Epidermal melanocyte (primary cell): ENCODE data around the gene KAZALD1.

Experiments
- DNase-seq: peaks from one replicate; pipeline ENCODE4 v3.0.0; 2011; ENCODE audit warnings: low spot score; ENCODE audit not compliant: insufficient read length

KAZALD1 gene, protein sequence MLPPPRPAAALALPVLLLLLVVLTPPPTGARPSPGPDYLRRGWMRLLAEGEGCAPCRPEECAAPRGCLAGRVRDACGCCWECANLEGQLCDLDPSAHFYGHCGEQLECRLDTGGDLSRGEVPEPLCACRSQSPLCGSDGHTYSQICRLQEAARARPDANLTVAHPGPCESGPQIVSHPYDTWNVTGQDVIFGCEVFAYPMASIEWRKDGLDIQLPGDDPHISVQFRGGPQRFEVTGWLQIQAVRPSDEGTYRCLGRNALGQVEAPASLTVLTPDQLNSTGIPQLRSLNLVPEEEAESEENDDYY

DNA sequence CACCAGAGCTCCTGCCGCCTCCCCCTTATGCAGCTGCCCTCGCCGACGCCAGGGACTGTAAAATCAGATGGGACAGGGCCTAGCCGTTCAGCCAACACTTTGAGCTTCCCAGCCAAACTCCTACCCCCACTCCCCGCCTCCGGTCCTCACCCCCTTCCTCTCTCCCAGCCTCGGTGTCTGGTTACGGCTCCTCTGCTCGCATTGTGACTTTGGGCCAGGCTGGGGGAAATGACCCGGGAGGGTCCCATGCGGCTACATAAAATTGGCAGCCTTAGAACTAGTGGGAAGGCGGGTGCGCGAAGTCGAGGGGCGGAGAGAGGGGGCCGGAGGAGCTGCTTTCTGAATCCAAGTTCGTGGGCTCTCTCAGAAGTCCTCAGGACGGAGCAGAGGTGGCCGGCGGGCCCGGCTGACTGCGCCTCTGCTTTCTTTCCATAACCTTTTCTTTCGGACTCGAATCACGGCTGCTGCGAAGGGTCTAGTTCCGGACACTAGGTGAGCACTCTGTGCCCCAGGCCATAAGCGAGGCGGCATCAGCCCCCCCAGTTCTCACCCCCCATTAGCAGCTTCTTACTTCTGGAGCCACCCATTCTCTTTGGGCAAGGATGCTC, at the start of gene KAZALD1:
KAZALD1 (plus strand) TSS at position 366 of the 608 bp plus-strand sequence. CDS start 604 bp downstream, outside the sequence.
- no peak for DNase-seq

DNA sequence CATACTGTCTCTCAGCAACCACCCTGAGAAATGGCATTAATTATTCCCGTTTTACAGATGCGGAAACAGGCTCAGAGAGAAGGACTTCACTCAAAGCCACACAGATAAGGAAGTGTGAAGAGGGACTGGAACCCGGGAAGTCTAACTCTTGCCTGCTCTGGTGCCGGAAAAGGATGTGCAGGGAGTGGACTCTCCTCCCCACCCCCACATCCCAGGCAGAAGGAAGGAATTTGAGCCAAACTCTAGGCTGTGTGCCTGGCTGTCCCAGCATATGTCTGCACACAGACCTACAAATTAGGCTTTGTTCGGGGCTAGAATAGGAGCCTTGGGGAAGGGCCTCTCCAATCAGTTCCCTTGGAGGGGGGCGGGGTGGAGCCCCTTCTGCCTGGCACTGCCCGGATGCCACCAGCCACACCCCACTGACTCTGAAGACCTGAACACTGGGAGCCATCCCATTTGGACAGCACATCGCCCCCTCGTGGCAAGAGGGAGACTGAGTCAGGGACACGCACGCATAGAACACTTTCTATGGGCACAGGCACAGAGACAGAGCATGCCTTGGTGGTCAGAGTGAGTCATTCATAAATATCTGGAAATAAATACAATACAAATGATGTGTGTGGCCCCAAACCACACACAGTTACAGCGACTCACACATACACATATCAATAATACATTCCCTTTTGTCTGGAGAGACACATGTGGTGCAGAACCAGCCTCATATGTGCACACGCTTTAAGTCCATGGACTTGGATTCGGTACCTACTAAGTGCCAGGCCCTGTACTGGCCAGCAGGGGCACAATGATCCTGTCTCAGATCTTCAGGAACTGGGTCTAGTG, 49.0 kb upstream of the KAZALD1 start:
- peak; percentile 99 for DNase-seq

DNA sequence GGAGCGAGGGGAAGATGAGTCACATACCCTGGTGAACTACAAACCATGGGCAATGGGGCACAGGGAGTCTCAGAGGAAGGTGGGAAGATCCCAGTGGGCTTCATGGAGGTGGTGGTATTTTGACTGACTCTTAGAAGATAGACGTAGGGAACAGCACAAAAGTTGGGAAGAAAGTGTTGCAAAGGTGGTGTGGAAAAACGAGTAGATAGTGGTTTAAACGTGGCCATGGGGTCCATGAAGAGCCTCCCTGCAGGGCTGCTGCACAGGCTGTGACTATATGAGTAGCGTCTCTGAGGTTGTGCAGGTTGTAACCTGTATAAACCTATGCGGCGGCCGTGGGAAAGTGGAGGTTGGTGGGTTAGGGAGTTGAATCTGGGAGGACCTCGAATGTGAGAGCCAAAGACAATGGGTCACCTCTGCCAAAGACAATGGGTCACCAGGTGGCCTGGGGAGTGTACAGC, 48.4 kb upstream of the KAZALD1 start:
- DNase-seq: no peak

DNA sequence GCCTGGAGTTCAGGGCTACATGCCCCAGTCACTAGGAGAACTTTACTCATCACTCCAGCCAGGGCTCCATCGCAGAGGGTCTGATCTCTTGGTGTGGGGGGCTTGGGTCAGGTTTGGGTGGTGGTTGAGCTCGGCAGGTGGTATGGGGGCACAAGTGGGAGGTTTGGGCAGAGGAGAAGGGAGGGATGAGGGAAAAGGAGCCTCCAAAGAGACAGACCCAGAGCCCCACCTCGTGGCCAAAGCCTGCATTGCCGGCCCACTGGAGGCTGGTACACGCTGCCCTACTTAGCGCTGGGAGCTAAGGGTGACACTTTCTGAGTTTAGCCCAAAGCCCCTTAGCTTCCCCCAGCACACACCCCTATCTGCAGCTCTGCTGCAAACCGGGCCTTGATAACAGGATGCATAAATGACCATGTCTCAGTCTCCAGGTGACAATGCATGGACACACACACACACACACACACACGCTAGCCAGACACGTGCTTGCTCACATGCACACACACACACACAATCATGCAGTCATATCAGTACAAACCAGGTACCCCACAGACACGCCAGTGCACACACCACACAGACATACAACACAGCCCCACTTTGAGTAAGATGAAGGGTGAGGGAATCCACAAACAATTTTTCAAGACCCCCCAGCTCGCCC, 47.4 kb upstream of the KAZALD1 start:
- peak; percentile 88 for DNase-seq

DNA sequence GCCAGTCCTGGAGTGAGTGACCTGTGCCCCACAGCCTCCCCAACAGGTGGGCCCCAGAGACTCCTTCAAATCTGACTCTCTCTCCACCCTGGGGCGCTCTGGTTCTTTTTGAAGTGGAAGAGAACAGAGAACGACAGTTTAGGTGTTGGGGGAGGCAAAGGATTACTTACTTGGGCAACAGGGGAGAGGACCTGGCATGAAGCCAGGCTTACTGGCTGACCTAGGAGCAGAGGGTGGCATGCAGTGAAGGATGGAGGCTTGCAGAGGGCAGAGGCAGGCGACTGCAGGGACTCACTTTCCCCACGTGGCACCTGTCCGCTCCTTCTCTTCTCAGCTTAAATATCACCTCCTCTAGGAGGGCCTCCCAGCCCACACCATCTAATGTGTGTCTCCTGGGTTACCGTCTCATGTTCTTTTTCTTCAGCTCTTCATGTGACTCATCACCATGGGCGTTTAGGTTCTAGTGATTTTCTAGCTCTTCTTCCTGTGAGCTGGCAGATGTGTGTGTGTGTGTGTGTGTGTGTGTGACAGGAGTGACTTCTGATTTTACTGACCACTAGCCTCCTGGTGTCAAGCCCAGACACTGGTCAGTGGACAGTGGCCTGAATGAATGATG, 46.7 kb upstream of the KAZALD1 start:
- no peak for DNase-seq

DNA sequence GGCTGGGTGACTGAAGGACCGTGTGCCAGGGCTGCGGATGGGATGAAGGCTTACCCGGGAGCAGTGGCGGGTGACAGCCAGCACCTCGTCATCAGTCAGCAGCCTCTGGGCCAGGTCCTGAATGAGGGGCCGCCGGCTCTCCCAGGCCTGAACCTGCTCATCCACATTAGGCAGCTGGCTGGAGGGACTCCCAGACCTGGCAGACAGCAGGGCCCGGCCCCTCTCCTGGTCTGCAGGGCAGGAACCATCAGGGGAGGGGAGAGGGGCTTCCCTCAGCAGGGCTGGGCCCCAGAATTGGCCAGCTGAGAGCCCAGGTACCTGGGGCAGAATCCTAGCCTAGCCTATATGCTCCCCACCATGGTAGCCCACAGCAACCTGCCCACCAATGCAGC, 46.2 kb upstream of the KAZALD1 start:
- no peak for DNase-seq

DNA sequence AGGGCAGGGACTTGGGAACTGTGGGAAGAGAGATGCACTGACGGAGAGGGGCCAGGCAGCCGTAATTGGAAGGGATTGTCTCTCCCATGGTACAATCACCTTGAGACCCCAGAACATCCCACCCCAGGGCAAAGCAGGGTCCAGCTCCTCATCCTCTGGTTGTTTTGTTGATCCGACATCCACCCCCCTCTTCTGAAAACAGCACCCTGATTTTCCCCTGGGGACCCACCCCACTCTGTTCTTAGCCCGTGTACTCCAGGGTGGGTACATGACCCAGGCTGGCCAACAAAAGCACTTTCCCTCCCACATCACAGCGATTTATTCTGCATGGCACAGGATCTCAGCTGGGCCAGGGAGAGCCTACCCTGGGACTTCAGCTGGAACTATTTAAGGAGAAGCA, 45.0 kb upstream of the KAZALD1 start:
- no peak for DNase-seq

DNA sequence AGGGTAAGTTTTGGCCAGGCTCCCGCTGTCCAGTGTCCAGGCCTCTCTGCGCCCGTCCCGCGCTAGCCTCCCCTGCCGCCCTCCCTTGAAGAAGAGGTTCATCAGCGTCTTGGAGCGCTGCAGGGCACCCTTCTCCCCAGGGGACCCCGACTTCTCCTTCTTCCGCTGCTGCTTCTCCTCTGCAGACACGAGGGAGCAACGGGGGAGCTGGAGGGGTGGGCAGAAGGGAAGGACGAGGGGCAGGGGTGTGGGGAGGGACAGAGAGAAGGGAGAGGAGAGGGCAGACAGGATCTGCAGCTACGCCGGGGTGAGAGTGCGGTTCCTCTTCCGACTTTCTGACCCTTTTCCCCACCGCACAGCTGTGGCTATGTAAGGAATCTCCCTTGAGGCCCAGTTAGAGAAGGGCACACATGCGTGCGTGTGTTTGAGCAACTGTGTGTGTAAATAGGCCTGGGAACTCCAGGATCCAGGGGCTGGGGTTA, 43.6 kb upstream of the KAZALD1 start:
- no peak for DNase-seq

DNA sequence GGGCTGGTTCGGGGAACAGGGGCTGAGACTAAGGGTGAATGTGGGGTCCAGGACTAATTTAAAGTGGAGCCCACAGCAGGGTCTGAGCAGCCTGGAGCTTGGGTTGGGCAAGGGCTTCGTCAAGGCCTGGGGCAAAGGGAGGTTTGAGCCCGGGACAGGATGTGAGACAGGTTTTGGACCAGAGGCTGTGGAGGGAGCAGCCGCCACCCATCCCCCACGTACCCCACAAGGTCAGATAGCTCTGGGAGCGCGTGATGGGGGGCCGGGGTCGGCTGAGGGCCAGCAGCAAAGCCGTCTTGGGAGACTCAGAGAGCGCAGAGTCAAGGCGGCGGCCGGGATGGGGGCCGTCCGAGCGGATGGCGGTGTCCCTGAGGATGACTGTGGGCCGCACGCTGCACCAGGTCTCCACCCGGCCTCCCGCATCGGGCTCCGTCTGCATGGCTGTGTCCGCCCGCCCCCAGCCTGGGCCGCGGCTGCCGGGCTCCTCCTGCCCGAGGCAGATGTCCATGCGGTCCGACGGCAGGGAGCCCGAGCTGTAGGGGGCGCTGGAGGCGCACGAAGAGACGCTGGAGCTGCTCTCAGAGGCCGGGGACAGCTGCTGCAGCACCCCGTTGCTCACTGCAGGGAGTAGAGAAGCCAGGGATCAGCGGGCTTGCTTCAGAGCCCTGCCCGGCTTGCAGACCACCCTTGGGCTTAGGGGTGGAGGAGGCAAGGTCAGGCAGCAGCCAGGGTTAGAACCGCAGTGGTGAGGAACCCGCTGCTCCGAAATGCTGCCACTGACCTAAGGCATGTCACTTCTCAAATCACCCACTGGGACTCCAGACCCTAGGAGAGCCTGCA, 43.0 kb upstream of the KAZALD1 start:
- DNase-seq: peak; percentile 85

DNA sequence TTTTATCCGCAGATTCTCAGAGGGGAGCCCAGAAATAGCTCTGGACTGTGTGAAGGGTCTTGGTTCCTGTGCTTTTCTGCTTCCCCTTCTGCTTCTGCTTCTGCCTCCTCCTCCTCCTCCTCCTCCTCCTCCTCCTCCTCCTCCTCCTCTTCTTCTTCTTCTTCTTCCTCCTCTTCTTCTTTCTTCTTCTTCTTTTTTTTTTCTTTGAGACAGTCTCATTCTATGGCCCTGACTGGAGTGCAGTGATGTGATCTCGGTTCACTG, 42.4 kb upstream of the KAZALD1 start:
- DNase-seq: no peak

DNA sequence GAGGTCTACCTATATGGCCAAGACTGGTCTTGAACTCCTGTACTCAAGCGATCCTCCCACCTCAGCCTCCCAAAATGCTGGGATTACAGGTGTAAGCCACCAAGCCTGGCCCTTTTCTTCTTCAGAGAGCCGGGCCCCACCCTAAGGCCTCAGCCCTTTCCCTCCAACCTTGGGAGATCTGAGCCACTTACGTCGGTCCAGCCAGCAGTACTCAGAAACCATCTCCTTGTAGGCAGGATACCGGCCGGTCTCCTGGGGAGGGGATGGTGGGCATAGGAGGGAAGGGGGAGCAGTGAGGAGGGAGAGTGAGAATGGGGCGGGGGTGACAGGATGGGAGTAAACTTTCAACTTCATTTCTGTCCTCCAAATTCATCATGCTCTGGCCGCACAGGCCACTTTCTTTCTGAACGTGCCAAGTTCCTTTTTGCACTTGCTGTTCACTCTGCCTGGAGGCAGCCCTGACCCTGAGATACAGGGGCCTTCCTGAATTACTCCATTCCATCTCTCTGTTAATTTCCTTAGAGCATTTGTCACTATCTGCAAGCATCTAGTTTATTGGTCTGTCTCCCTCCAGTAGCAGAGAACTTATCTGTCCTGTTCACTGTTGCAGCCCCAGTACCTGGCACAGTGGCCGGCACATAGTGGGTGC, 41.2 kb upstream of the KAZALD1 start:
- no peak for DNase-seq

DNA sequence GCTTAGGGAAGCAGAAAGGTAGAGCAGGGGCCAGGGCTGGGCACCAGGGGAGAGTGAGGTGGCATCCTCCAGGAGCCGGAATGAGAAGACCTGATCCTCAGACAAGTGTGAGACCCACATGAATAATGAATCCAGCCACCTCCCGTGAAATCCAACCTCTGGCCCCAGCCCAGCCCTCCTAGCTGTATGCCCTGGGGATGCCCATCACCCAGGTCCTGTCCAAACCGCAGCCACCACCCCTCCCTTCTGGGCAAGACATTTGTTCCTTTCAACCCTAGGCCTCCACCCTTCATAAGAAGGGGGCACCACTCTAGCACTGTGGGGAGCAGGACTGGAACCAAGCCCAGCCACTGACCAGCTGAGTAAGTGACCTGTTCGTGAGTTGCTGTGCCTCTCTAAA, 40.5 kb upstream of the KAZALD1 start:
- no peak for DNase-seq

DNA sequence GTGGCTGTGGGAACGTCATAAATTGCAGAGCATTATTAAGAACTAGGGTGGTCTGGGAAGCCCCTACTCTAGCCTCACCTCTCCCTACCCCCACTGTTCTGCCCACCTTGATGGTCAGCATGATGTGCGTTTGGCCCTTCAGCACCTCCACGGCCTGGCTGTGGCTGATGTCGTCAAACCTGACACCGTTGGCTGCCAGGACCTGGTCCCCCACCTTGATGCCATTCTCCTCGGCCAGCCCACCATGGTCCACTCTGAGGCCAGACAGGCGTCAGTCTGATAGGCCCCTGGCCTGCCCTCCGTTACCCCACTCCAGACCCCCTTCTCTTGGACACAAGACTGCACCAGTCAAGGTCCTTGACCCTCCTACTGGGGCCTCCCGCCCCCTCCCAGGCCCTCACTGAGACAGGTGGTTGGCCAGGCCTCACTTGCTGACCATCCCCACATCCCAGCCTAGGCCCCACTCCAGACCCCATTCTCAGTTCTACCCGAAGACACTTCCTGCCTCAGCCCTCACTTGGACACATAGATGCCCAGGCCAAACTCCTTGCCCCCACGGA, 40.0 kb upstream of the KAZALD1 start:
- no peak for DNase-seq

DNA sequence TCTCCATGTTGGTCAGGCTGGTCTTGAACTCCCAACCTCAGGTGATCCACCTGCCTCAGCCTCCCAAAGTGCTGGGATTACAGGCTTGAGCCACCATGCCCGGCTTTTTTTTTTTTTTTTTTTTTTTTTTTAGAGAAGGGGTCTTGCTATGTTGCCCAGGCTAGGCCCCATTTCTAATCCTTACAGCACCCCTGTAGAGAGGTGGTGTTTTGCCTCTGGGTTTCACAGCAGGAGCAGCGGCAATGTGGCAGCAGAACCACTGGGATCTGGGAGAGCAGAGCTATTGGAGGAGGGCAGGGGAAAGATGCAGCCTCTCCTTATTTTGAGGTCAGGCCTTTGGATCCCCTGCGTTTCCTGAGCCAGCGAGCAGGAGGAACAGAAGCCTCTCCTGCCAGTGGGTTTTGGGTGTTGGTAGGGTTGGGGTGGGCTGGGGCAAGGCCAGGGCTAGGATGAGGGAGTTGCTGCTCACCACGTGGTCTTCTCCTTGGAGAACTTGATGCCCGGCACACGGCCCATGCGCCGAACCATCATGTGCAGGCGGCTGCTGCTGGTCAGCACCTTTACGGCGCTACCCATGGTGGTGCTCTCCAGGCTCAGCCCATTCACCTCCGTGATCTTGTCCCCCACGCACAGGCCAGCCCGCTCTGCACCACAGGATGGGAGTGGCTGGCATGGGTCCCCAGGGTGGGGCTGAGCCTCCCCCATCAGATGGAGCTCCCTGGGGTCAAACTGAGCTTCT, 38.7 kb upstream of the KAZALD1 start:
- DNase-seq: no peak

DNA sequence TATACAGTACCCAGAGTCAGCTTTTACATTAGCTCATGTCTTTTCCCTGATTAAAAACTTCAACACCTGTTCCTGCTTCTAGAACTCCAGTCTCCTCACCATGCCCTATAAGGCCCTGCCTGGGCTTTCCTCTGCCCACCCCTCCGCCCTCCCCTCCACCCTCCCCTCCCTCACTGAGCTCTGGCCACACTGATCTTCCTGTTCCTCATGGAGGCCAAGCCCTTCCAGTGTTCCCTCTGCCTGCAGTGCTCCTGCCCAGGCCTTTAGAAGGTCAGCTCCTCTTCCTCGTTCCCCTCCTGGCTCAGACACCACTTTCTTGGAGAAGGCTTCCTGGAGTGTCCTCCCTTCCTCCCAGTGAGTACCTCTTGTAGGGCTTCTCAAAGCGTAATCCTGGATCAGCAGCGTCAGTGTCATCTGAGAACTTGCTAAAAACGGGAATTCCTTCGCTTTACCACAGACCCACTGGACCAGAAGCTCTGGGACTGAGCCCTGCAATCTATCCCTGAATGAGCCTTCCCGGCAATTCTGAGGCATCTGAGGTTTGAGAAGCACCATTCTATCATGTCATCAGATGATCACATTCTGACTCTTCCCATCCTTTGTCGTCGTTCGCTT, 34.6 kb upstream of the KAZALD1 start:
- DNase-seq: no peak

DNA sequence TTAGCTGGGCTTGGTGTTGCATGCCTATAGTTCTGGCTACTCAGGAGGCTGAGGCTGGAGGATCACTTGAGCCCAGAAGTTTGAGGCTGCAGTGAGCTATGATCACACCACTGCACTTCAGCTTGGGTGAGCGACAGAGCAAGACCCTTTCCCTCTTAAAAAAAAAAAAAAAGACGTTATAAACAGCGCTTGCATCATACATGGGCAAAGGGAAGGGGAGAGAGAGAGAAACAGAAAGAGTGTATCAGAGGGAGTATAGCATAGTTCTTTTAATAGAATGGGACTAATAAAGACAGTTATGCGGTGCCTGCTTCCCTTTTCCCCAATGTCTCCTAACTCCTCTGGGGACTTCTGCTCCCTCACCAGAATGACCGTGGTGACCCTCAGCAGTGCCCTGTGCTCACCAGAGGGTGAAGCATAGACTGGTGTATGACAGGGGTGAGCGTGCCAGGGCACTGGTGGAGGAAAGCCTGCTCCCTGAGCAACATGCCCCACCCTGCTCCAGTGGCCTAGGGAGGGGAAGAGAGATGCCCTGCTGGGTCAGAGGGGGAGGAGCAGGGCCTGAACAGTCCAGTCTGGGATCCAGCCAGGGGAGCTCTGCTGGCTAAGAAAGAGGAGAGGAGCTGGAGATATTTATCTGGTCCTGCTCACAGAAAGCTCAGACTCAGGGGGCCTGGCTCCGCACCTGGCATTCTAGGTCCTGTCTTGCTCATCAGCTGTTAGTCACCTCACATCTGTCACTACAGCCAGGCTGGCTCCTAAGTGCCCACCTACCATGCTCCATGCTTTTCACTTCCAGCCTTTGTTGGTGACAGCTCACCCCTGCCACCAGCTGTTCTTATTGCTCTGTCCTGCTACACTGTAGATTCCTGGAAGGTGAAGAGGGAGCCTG, 33.1 kb upstream of the KAZALD1 start:
- DNase-seq: no peak

DNA sequence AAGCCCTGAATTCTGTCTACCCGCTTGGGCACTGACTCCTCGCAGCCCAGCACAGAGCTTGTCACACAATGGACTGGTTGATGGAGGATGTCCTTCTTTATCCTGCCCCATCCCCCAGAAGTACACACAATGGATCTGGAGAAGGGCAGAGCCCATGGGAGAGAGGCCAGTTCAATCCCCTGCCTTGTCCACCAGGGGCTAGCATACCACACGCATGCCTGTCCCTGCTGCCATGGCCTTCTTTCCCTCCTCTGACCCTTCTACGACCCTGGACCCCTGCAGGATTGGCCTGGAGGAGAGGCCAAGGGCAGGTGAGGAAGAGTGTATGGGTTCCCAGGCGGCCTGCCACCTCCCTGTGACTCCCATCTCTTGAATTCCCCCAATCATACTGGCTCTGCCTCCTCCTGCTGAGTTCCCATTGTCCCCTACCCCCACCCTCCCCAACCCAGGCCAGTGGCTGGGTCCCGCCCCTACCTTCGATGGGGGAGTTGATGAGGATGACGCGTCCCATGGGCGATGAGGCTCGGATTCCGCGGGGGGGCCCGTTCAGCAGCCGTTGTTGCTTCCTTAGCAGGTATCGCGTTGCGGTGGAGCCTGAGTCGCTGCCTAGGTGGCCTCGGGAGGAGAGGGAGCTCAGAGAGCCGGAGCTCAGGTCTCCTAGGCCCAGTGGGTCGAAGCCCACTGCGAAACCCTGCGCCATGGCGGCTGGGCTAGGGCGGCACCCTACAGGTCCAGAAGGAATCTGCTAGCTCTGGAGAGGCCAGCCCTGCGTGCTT, 32.1 kb upstream of the KAZALD1 start:
- DNase-seq: no peak
